Measurements from ENCODE around the gene SLC24A3.

SLC24A3 gene

DNA sequence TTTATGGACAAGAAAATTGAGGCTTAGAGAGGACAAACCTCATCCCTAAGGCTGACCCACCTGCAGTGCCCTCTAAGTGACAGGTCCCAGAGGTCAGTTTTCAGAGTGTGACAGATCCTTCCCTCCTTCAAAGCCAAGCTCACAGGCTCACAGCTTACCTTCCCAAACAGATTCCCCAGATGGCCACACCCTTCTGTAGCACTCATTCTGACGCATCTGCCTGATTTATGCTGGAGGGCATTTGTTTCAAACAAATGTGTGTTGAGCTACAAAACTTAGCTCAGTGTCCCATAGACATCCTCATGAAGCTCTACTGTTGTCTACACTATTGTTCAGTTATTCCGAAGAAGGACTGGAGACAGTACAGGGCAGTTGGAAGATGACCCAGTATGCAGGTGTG, 485.0 kb downstream of the SLC24A3 start:
- Histone ChIP-seq H3K79me2 (ENCODE audit: low read length) (no peaks in the 10 kb centered on the region), H2AFZ (ENCODE audit: low read depth, low read length) (no peak overlapping the region), H4K20me1 (ENCODE audit: insufficient read depth, low read length) (no peaks in the 10 kb centered on the region), H3K4me3 (ENCODE audit: low read length) (no peak overlapping the region), H3K9ac (ENCODE audit: low read length) (no peak overlapping the region), H3K4me2 (ENCODE audit: low read length) (no peak overlapping the region), H3K27ac (ENCODE audit: low read length) (no peak overlapping the region), H3K27me3 (ENCODE audit: low read depth, low read length) (peaks cover 28% of the 10 kb centered on the region), H3K4me1 (ENCODE audit: low read length) (0 out of 2 replicates have a peak, but pooled peaks cover 4% of the 10 kb centered on the region), H3K36me3 (replicated peaks; ENCODE audit: low read depth, low read length) (no peaks in the 10 kb centered on the region), H3K9me3 (ENCODE audit: insufficient read depth, low read length) (no peaks in the 10 kb centered on the region)
- TF ChIP-seq, protein P1, sequence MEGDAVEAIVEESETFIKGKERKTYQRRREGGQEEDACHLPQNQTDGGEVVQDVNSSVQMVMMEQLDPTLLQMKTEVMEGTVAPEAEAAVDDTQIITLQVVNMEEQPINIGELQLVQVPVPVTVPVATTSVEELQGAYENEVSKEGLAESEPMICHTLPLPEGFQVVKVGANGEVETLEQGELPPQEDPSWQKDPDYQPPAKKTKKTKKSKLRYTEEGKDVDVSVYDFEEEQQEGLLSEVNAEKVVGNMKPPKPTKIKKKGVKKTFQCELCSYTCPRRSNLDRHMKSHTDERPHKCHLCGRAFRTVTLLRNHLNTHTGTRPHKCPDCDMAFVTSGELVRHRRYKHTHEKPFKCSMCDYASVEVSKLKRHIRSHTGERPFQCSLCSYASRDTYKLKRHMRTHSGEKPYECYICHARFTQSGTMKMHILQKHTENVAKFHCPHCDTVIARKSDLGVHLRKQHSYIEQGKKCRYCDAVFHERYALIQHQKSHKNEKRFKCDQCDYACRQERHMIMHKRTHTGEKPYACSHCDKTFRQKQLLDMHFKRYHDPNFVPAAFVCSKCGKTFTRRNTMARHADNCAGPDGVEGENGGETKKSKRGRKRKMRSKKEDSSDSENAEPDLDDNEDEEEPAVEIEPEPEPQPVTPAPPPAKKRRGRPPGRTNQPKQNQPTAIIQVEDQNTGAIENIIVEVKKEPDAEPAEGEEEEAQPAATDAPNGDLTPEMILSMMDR (IDR thresholded peaks at IDR 0.05; ENCODE audit: low read depth, low read length), result no peak
- no peak for TF ChIP-seq EZH2phosphoT487 (IDR thresholded peaks at IDR 0.05; ENCODE audit: low read depth)

DNA sequence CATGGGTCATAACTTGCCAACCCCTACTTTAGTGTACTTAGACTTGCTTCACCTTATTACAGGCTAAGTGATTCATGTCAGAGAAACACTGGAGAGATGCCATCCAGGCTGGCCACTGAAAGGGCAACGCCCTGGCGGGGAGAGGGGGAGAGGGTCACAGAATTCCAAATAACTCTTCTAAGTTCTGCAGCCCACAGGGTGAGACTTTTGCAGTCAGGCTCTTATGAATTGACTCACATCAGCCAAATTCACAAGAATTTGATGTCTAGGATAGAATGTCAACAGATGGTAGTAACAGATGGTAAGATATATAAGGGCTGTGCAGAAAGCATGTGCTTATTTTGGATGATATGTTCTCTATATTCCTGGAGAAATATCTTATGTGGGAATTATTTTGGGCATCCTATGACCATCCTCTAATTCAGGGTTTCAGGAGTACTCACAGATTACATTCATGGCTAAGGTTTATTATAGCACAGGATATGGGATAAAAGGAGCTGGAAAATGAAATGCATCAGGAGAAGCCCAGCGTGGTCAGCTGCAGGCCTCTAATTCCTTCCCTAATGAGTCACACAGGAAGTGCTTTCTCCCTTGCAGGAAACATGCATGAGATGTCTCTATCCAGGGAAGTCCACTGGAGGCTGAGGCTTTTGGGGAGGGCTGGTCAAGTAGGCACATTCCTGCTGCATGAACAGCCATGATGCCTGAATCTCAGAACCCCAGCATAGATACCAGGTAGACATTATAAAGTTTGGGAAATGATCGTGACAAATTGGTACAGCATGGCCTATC, 486.9 kb downstream of the SLC24A3 start:
- H4K20me1 ChIP-seq (ENCODE audit: insufficient read depth, low read length), result no peaks in the 10 kb centered on the region
- H3K4me2 ChIP-seq (ENCODE audit: low read length), result no peak overlapping the region
- H3K9ac ChIP-seq (ENCODE audit: low read length), result no peak overlapping the region
- H3K27ac ChIP-seq (ENCODE audit: low read length), result no peak overlapping the region
- TF ChIP-seq EZH2phosphoT487 (IDR thresholded peaks at IDR 0.05; ENCODE audit: low read depth), result no peak
- TF ChIP-seq, protein P1 (IDR thresholded peaks at IDR 0.05; ENCODE audit: low read depth, low read length), result no peak
- no peaks in the 10 kb centered on the region for H3K4me1 ChIP-seq (ENCODE audit: low read length)
- no peak overlapping the region for H2AFZ ChIP-seq (ENCODE audit: low read depth, low read length)
- H3K79me2 ChIP-seq (ENCODE audit: low read length), result no peaks in the 10 kb centered on the region
- H3K36me3 ChIP-seq (replicated peaks; ENCODE audit: low read depth, low read length), result no peaks in the 10 kb centered on the region
- no peaks in the 10 kb centered on the region for H3K9me3 ChIP-seq (ENCODE audit: insufficient read depth, low read length)
- H3K27me3 ChIP-seq (ENCODE audit: low read depth, low read length), result peaks cover 28% of the 10 kb centered on the region
- H3K4me3 ChIP-seq (ENCODE audit: low read length), result no peak overlapping the region

DNA sequence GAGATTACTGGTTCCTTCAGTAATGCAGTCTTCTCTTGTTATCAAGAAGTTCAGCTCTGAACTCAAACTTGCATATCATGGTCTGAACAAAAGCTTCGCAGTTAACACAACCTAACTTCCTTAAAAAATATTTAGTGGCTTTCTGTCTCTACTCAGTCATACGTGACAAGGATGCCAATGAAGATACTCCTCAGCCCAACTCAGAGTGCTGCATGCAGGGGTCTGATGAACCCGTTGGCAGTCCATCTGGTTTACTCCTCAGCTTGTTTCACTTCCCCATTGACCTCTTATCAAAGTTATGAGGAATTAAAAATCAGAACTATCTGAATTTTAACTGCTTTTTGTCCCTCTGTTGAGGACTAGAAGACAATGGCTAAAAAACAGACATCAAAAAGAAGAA, 489.0 kb downstream of the SLC24A3 start:
- Histone ChIP-seq H3K9ac (ENCODE audit: low read length) (no peak overlapping the region), H3K27ac (ENCODE audit: low read length) (no peak overlapping the region), H3K4me1 (ENCODE audit: low read length) (peaks cover 7% of the 10 kb centered on the region), H3K27me3 (ENCODE audit: low read depth, low read length) (peaks cover 41% of the 10 kb centered on the region), H3K9me3 (ENCODE audit: insufficient read depth, low read length) (no peaks in the 10 kb centered on the region), H3K79me2 (ENCODE audit: low read length) (no peaks in the 10 kb centered on the region), H3K4me2 (ENCODE audit: low read length) (no peak overlapping the region), H3K4me3 (ENCODE audit: low read length) (no peak overlapping the region), H2AFZ (ENCODE audit: low read depth, low read length) (no peak overlapping the region), H4K20me1 (ENCODE audit: insufficient read depth, low read length) (no peaks in the 10 kb centered on the region), H3K36me3 (replicated peaks; ENCODE audit: low read depth, low read length) (no peaks in the 10 kb centered on the region)
- TF ChIP-seq, protein P1 (IDR thresholded peaks at IDR 0.05; ENCODE audit: low read depth, low read length), result no peak
- no peak for TF ChIP-seq EZH2phosphoT487 (IDR thresholded peaks at IDR 0.05; ENCODE audit: low read depth)

DNA sequence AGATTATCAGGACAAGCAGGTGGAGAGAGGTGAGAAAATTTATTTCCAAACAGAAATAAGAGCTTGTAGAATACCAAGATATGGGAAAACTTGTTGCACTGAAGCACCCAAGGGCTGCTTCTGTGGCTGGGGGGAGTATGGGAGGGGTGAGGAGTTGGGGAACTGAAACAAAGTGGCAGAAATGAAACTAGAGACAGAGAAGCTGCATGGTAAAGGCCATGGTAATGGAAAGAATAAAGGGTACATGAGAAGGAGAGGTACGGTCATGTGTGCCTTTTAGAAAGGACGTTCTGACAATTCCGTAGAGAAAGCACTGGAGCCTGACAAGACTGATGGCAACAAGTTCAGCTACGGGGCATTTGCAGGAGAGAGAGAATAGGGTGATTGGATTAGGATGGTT, 494.0 kb downstream of the SLC24A3 start:
- no peaks in the 10 kb centered on the region for H3K79me2 ChIP-seq (ENCODE audit: low read length)
- H3K36me3 ChIP-seq (replicated peaks; ENCODE audit: low read depth, low read length), result no peaks in the 10 kb centered on the region
- TF ChIP-seq EZH2phosphoT487 (IDR thresholded peaks at IDR 0.05; ENCODE audit: low read depth), result no peak
- TF ChIP-seq, protein P1 (IDR thresholded peaks at IDR 0.05; ENCODE audit: low read depth, low read length), result no peak
- H3K9ac ChIP-seq (ENCODE audit: low read length), result no peak overlapping the region
- peaks cover 79% of the 10 kb centered on the region for H3K27me3 ChIP-seq (ENCODE audit: low read depth, low read length)
- no peak overlapping the region for H2AFZ ChIP-seq (ENCODE audit: low read depth, low read length)
- no peaks in the 10 kb centered on the region for H4K20me1 ChIP-seq (ENCODE audit: insufficient read depth, low read length)
- H3K4me1 ChIP-seq (ENCODE audit: low read length), result peaks cover 17% of the 10 kb centered on the region
- peak overlapping the region; percentile 27; the same call in 1 of the 2 replicates for H3K4me3 ChIP-seq (ENCODE audit: low read length)
- H3K4me2 ChIP-seq (ENCODE audit: low read length), result peak overlapping the region; percentile 53
- H3K9me3 ChIP-seq (ENCODE audit: insufficient read depth, low read length), result no peaks in the 10 kb centered on the region; the same call in 1 of the 2 replicates
- no peak overlapping the region for H3K27ac ChIP-seq (ENCODE audit: low read length)
